Endothelial cell of hepatic sinusoid (primary cell): ENCODE results near the gene GALNTL6.
"Not testable (repeated sequence)": the region's sequence is repeated elsewhere in the genome, so short reads cannot be mapped to it uniquely, and the experiment has no call there.

Experiments
- in situ Hi-C: cut with HindIII; loops from 2 replicates; pipeline ENCODE4 v1.10.0; 2017; ENCODE audit warnings: low sequenced_read_pairs

The GALNTL6 gene

GRCh38 chr4:172780566-172781081 is 967.4 kb downstream of the GALNTL6 start:
- in situ Hi-C loops: no loop called here

DNA sequence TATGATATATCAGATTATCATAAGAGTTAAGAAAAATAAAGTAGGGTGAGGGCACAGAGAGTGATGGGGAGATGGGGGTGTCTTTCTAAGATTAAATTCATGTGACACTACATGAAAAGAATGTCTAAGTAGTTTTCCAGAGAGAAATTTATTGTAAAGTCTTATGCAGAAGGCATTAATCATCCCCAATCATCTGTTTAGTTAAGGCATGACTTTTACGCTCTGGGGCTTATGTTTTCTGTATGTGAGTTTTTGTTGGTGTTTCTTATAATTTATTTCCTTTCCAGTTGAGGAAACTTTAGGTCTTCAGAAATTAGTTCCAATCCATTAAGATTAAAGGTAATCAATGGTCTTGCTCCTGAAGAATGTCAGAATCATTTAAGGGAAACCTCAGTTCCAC is 972.4 kb downstream of the GALNTL6 start:
- in situ Hi-C loops: no loop called here

GRCh38 chr4:172786039-172786792 is 973.0 kb downstream of the GALNTL6 start:
- in situ Hi-C loops: no loop called here

- in situ Hi-C loops: no loop called here
These were observed 973.9 kb downstream of the GALNTL6 start for GRCh38 chr4:172787111-172787510.

- in situ Hi-C loops: no loop called here
These were observed 978.6 kb downstream of the GALNTL6 start for GRCh38 chr4:172791841-172792240.

GRCh38 chr4:172793565-172794306 is 980.5 kb downstream of the GALNTL6 start:
- in situ Hi-C loops: no loop called here

GRCh38 chr4:172794307-172794703 is 981.1 kb downstream of the GALNTL6 start:
- in situ Hi-C loops: no loop called here

GRCh38 chr4:172797281-172797680 is 984.1 kb downstream of the GALNTL6 start:
- in situ Hi-C loops: not testable (repeated sequence)

- in situ Hi-C loops: no loop called here
These were observed 988.8 kb downstream of the GALNTL6 start for GRCh38 chr4:172802032-172802431.

GRCh38 chr4:172806841-172807240 is 993.6 kb downstream of the GALNTL6 start:
- in situ Hi-C loops: no loop called here

GRCh38 chr4:172808196-172808595 is 995.0 kb downstream of the GALNTL6 start:
- in situ Hi-C loops: no loop called here

GRCh38 chr4:172809319-172809718 is 996.1 kb downstream of the GALNTL6 start:
- in situ Hi-C loops: no loop called here

DNA sequence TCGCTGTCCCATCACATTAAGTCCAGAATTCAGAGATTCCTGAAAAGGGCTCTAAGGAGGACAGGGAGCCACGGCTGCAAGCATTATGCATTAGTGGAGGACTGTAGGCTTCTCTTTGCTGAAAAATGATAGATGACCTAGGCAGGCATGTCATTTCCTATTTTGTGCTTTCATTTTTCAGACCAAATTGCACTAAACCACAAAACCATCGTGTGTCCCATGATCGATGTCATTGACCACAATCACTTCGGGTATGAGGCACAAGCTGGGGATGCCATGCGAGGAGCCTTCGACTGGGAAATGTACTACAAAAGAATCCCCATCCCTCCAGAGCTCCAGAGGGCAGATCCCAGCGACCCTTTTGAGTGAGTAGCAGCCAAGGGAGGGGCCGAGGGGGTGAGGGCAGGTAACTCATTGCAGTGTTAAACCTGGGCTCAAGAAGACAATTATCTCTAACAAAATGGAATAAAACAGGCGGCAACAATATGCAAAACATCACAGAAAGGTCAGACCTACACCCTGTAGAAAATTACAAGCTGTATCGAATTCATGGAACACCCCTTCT is 1000.2 kb downstream of the GALNTL6 start:
- in situ Hi-C loops: no loop called here

- in situ Hi-C loops: no loop called here
These were observed 1002.4 kb downstream of the GALNTL6 start for GRCh38 chr4:172815499-172816164.

DNA sequence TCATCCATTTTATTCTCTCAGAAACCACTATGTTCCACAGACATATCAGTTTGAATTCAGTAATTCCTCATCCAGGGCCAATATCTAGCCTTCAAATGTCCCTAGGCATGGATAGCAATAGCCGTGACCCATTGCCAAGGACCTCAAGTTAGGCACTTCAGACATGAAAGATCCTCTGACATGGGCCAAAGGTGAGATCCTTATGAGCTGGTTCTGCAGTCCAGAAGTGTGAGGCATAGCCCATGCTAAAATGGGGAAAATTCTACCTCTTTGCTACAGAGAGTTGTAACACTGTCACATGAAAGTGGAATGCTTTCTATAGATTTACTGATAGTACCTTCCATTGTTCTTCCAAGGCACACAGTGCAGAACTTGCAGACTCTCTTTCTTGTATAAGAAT is 1005.7 kb downstream of the GALNTL6 start:
- in situ Hi-C loops: no loop called here

- in situ Hi-C loops: no loop called here
These were observed 1006.1 kb downstream of the GALNTL6 start for GRCh38 chr4:172819353-172819752.

DNA sequence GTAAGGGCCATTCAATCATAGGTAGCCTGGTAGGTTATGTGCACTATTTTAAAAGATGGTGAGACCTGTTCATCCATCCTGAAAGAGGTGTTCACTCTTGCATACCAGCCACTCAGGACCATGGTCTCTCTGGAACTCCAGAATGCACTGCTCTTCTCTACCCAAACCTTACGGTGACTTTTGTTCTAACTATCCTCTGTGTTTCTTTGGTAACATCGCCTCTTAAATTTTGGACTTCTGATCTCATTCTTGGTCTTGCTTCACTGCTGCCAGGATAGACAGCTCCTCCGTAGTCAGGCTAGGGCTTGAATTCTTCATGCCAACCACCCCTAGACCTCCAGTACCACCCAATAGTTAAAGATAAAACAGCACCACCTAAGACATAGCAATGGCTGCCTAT is 1009.1 kb downstream of the GALNTL6 start:
- in situ Hi-C loops: no loop called here

GRCh38 chr4:172826346-172826745 is 1013.1 kb downstream of the GALNTL6 start:
- in situ Hi-C loops: no loop called here

DNA sequence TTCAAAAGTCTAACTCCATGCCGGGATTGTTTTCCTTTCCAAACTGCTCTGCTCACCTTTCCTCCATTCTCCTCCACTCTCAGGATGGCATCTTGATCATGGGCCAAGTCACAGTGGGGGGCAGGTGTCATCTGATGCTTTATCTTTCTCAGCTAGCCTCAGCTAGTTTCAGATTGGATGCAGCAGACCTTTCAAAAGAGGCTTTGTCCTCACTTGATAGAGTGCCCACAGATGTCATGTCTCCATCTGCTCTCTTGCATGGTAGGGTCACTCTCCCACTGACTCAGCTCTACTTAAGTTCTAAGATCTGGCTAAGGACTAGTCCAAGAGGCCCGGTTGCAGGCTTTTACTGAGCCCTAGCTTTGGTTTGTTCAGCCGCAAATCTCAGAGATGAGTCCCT is 1013.7 kb downstream of the GALNTL6 start:
- in situ Hi-C loops: no loop called here

DNA sequence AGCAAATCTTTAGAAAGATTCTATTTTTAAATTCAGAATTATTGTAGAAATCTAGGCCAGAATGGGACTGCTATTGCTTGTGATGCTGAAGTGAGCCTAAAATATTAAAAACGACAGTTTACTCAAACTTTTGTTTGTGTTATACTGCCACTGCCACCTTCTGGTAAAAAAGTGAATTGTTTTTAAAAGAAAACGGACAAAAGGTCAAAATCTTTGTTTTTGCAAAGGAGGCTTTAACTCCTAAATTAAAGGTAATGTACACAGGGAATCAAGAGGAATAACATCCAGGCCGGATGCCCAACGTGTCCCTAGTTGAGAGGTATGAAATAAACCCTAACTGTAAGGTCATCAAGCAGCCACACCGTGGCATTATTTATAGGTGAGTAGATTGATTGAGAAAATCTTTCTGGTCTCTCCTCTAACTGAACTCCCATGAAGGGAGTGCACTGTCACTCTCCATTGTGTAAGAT is 1017.1 kb downstream of the GALNTL6 start:
- in situ Hi-C loops: loop anchor here (5.0 kb wide), 1 partner anchor 42 kb away; no protein-coding TSS in a partner anchor

GRCh38 chr4:172836661-172837060 is 1023.5 kb downstream of the GALNTL6 start:
- in situ Hi-C loops: no loop called here
